GM18520 (cell line): Measurements from ENCODE around the gene PERCC1.

Experiments
- ATAC-seq: cut with Tn5 transposase; IDR thresholded peaks from one replicate; pipeline ENCODE4 v1.9.1; 2021; ENCODE audit not compliant: unreplicated experiment

Gene PERCC1

GRCh38 chr16:1430759-1431496, at the start of gene PERCC1:
PERCC1 (plus strand) TSS chr16:1431078; CDS start chr16:1432594, 1,516 bp downstream.
- ATAC-seq, result no peak

- no peak for ATAC-seq
Measured at GRCh38 chr16:1381612-1382406, 49.1 kb upstream of the PERCC1 start.

- no peak for ATAC-seq
Measured at GRCh38 chr16:1383556-1383955, 47.3 kb upstream of the PERCC1 start.

- no peak for ATAC-seq
Measured at GRCh38 chr16:1385232-1385631, 45.6 kb upstream of the PERCC1 start.

- ATAC-seq, result no peak
Measured at GRCh38 chr16:1387331-1387730, 43.5 kb upstream of the PERCC1 start.

GRCh38 chr16:1389762-1390161, 41.1 kb upstream of the PERCC1 start:
- no peak for ATAC-seq

- no peak for ATAC-seq
Measured at GRCh38 chr16:1390239-1390779, 40.6 kb upstream of the PERCC1 start.

GRCh38 chr16:1392826-1393225, 38.1 kb upstream of the PERCC1 start:
- no peak for ATAC-seq

- ATAC-seq, result no peak
Measured at GRCh38 chr16:1393613-1394176, 37.2 kb upstream of the PERCC1 start.

- ATAC-seq, result no peak
Measured at GRCh38 chr16:1394367-1394951, 36.4 kb upstream of the PERCC1 start.

- ATAC-seq, result no peak
Measured at GRCh38 chr16:1395444-1396031, 35.3 kb upstream of the PERCC1 start.

- no peak for ATAC-seq
Measured at GRCh38 chr16:1397779-1398178, 33.1 kb upstream of the PERCC1 start.

GRCh38 chr16:1398351-1398750, 32.5 kb upstream of the PERCC1 start:
- no peak for ATAC-seq

- no peak for ATAC-seq
Measured at GRCh38 chr16:1398826-1399581, 31.9 kb upstream of the PERCC1 start.

- no peak for ATAC-seq
Measured at GRCh38 chr16:1401061-1401757, 29.7 kb upstream of the PERCC1 start.

- ATAC-seq, result no peak
Measured at GRCh38 chr16:1401758-1402154, 29.1 kb upstream of the PERCC1 start.

- no peak for ATAC-seq
Measured at GRCh38 chr16:1403036-1403435, 27.8 kb upstream of the PERCC1 start.

GRCh38 chr16:1403733-1404132, 27.1 kb upstream of the PERCC1 start:
- ATAC-seq, result no peak

GRCh38 chr16:1407753-1408152, 23.1 kb upstream of the PERCC1 start:
- no peak for ATAC-seq
